Testis (tissue), 3 donors: ENCODE measurements around the gene NOP9. TPM values are rescaled to one million over a fixed set of nuclear protein-coding genes. Genes with fewer than 3 reads are reported as not detected.

Experiments used
- DNase-seq: peaks from one replicate; pipeline ENCODE4 v3.0.0-alpha.2; 2019
- H3K27ac ChIP-seq, 2 donors: fragments of 200-600 bp; sonication (generic); one replicate each; pipeline ENCODE4 v1.5.1; 2019
- H3K27me3 ChIP-seq: fragments of 200-600 bp; sonication (generic); one replicate; pipeline ENCODE4 v1.5.1; 2019
- H3K36me3 ChIP-seq: fragments of 200-600 bp; sonication (generic); one replicate; pipeline ENCODE4 v1.5.1; 2017; ENCODE audit warnings: low read depth; ENCODE audit errors: missing control alignments
- H3K4me1 ChIP-seq: fragments of 200-600 bp; sonication (generic); one replicate; pipeline ENCODE4 v1.5.1; 2019
- H3K4me3 ChIP-seq, 2 donors: fragments of 200-600 bp; sonication (generic); one replicate each; pipeline ENCODE4 v1.5.1; 2017 to 2019
- H3K9me3 ChIP-seq: fragments of 200-600 bp; sonication (generic); one replicate; pipeline ENCODE4 v1.5.1; 2017
- POLR2A ChIP-seq: fragments of 450-650 bp; IDR thresholded peaks from one replicate; pipeline ENCODE4 v1.6.1; 2017; ENCODE audit warnings: antibody characterized with exemption, mild to moderate bottlenecking, moderate library complexity
- WGBS, 2 donors: methylation state at CpG; one replicate each; pipeline ENCODE4 v1.1.5; 2018; 5-methylcytosine and 5-hydroxymethylcytosine counted together
- intact Hi-C: fragments of 100-400 bp; cut with DNase I; formaldehyde crosslinking; loops from one replicate; pipeline ENCODE4 v1.15.1; 2023; ENCODE audit warnings: low total_unique reads
- polyA plus RNA-seq: library from polyadenylated mRNA; stranded (reverse); fragments of 350-450 nt; fragmentation: Illumina TruSeq; extraction: RNeasy Lipid Tissue Mini Kit (QIAGEN cat#74804); gene quantifications from one replicate; pipeline ENCODE4 v1.2.3, GENCODE V29; 2014; ENCODE audit warnings: low read depth, low replicate concordance; ENCODE audit not compliant: insufficient read depth
- total RNA-seq, 2 donors: library from RNA; depleted of rRNA; stranded (reverse); fragments of >200 nt; gene quantifications; one replicate each; pipeline ENCODE4 v1.2.3, GENCODE V29; 2016
- TF ChIP-seq, protein P1 (sequence below), 3 experiments: fragments of 450-650 bp in 2 of 3; fragments of 200-600 bp in 1 of 3; sonication (generic) in 1 of 3; IDR thresholded peaks; one replicate each; pipeline ENCODE4 v1.5.1; 2016 to 2019; ENCODE audit warnings: antibody characterized with exemption in 3 of 3, mild to moderate bottlenecking in 2 of 3, moderate library complexity in 1 of 3

NOP9 gene
- total and polyA plus RNA-seq, 3 donors from 2014 or later, result 20.1 to 27.6 (median 25.0) TPM

GRCh38 chr14:24315243-24315806 lies 15.7 kb downstream of the NOP9 start:
- Histone ChIP-seq H3K27ac (no peak overlapping the region), H3K36me3 (no peaks in the 10 kb centered on the region), H3K9me3 (no peaks in the 10 kb centered on the region), H3K27me3 (no peaks in the 10 kb centered on the region), H3K4me3 (no peak overlapping the region), H3K4me1 (peaks cover 12% of the 10 kb centered on the region)
- no peak for TF ChIP-seq POLR2A
- TF ChIP-seq, protein P1, sequence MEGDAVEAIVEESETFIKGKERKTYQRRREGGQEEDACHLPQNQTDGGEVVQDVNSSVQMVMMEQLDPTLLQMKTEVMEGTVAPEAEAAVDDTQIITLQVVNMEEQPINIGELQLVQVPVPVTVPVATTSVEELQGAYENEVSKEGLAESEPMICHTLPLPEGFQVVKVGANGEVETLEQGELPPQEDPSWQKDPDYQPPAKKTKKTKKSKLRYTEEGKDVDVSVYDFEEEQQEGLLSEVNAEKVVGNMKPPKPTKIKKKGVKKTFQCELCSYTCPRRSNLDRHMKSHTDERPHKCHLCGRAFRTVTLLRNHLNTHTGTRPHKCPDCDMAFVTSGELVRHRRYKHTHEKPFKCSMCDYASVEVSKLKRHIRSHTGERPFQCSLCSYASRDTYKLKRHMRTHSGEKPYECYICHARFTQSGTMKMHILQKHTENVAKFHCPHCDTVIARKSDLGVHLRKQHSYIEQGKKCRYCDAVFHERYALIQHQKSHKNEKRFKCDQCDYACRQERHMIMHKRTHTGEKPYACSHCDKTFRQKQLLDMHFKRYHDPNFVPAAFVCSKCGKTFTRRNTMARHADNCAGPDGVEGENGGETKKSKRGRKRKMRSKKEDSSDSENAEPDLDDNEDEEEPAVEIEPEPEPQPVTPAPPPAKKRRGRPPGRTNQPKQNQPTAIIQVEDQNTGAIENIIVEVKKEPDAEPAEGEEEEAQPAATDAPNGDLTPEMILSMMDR (IDR thresholded peaks at IDR 0.05), result no peak
- intact Hi-C loops, result no loop called here
- DNase-seq, result no peak
- WGBS, 2 donors, result 67 to 84% methylated on average over 10 of the region's 10 CpGs

DNA sequence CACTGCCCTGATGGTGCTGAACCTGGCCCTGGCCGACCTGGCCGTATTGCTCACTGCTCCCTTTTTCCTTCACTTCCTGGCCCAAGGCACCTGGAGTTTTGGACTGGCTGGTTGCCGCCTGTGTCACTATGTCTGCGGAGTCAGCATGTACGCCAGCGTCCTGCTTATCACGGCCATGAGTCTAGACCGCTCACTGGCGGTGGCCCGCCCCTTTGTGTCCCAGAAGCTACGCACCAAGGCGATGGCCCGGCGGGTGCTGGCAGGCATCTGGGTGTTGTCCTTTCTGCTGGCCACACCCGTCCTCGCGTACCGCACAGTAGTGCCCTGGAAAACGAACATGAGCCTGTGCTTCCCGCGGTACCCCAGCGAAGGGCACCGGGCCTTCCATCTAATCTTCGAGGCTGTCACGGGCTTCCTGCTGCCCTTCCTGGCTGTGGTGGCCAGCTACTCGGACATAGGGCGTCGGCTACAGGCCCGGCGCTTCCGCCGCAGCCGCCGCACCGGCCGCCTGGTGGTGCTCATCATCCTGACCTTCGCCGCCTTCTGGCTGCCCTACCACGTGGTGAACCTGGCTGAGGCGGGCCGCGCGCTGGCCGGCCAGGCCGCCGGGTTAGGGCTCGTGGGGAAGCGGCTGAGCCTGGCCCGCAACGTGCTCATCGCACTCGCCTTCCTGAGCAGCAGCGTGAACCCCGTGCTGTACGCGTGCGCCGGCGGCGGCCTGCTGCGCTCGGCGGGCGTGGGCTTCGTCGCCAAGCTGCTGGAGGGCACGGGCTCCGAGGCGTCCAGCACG lies 16.4 kb downstream of the NOP9 start:
- Histone ChIP-seq H3K4me3 (peak overlapping the region in 1 of 2 donors; percentile 34), H3K27ac (no peak overlapping the region), H3K27me3 (no peaks in the 10 kb centered on the region), H3K9me3 (no peaks in the 10 kb centered on the region), H3K36me3 (no peaks in the 10 kb centered on the region), H3K4me1 (peaks cover 9% of the 10 kb centered on the region)
- intact Hi-C loops, result no loop called here
- peak; percentile 48 for DNase-seq
- 39 to 50% methylated on average over 14 to 70 of the region's 70 CpGs for WGBS, 2 donors
- no peak for TF ChIP-seq POLR2A
- TF ChIP-seq, protein P1 (IDR thresholded peaks at IDR 0.05), result peak in 1 of 3 experiments; percentile 14

DNA sequence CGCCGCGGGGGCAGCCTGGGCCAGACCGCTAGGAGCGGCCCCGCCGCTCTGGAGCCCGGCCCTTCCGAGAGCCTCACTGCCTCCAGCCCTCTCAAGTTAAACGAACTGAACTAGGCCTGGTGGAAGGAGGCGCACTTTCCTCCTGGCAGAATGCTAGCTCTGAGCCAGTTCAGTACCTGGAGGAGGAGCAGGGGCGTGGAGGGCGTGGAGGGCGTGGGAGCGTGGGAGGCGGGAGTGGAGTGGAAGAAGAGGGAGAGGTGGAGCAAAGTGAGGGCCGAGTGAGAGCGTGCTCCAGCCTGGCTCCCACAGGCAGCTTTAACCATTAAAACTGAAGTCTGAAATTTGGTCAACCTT lies 16.9 kb downstream of the NOP9 start:
- no peak for DNase-seq
- WGBS, 2 donors, result 23 to 42% methylated on average over 18 of the region's 18 CpGs
- H3K9me3 ChIP-seq, result no peaks in the 10 kb centered on the region
- no peak overlapping the region for H3K27ac ChIP-seq
- no peaks in the 10 kb centered on the region for H3K27me3 ChIP-seq
- intact Hi-C loops, result no loop called here
- H3K4me3 ChIP-seq, result peak overlapping the region in 1 of 2 donors; percentile 34
- peaks cover 4% of the 10 kb centered on the region for H3K4me1 ChIP-seq
- TF ChIP-seq, protein P1 (IDR thresholded peaks at IDR 0.05), result no peak
- no peak for TF ChIP-seq POLR2A
- H3K36me3 ChIP-seq, result no peaks in the 10 kb centered on the region

- no peak for DNase-seq
- Histone ChIP-seq H3K9me3 (no peaks in the 10 kb centered on the region), H3K27me3 (no peaks in the 10 kb centered on the region), H3K36me3 (no peaks in the 10 kb centered on the region), H3K4me3 (no peak overlapping the region), H3K4me1 (peaks cover 3% of the 10 kb centered on the region), H3K27ac (no peak overlapping the region)
- intact Hi-C loops, result no loop called here
- no peak for TF ChIP-seq POLR2A
- TF ChIP-seq, protein P1 (IDR thresholded peaks at IDR 0.05), result no peak
- WGBS, 2 donors, result 60 to 76% methylated on average over 3 of the region's 3 CpGs
Measured at GRCh38 chr14:24317141-24317928, 17.7 kb downstream of the NOP9 start.
